ENCODE measurements around the gene FZD7.

DNA sequence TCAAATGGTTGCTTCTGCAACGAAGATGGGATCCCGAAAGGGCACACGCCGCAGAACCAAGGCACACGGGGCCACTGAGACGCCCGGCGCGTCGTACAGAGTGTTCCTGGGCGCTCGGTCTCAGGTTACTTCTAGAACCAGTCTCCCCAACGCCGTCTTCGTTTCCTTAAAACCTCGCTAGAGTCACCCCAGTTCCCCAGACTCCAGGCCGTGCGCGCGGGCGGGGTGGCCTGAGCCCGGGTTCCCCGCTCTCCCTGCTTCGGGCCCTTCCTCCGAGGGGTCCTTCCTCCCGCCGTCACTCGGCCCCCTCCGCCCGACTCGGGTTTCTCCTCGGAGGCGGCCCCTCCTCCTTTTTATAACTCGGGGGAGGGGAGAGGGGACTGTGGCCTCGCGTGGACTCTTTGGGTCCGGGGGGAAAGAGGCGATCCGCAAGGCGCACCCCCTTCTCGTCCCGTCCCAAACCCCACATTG lies 774 bp upstream of the FZD7 start:
- TF ChIP-seq CEBPB (IDR thresholded peaks at IDR 0.05; ENCODE audit: borderline replicate concordance in 1 of 2, low read depth in 2 of 2, low read length in 2 of 2): no peak
- no peak for TF ChIP-seq ATF7 (IDR thresholded peaks at IDR 0.05; ENCODE audit: low read depth)
- TF ChIP-seq, protein P1, sequence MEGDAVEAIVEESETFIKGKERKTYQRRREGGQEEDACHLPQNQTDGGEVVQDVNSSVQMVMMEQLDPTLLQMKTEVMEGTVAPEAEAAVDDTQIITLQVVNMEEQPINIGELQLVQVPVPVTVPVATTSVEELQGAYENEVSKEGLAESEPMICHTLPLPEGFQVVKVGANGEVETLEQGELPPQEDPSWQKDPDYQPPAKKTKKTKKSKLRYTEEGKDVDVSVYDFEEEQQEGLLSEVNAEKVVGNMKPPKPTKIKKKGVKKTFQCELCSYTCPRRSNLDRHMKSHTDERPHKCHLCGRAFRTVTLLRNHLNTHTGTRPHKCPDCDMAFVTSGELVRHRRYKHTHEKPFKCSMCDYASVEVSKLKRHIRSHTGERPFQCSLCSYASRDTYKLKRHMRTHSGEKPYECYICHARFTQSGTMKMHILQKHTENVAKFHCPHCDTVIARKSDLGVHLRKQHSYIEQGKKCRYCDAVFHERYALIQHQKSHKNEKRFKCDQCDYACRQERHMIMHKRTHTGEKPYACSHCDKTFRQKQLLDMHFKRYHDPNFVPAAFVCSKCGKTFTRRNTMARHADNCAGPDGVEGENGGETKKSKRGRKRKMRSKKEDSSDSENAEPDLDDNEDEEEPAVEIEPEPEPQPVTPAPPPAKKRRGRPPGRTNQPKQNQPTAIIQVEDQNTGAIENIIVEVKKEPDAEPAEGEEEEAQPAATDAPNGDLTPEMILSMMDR (IDR thresholded peaks at IDR 0.05 in 2 of 3, conservative IDR thresholded peaks at IDR 0.05 in 1 of 3; ENCODE audit: control insufficient read depth in 2 of 3, extremely low read depth in 1 of 3, insufficient read depth in 1 of 3, low read depth in 3 of 3, low read length in 3 of 3): no peak
- TF ChIP-seq SUZ12 (IDR thresholded peaks at IDR 0.05; ENCODE audit: unreplicated experiment): no peak
- no peak for TF ChIP-seq RCOR1 (conservative IDR thresholded peaks at IDR 0.05; ENCODE audit: low read depth, low read length)
- TF ChIP-seq, protein P2, sequence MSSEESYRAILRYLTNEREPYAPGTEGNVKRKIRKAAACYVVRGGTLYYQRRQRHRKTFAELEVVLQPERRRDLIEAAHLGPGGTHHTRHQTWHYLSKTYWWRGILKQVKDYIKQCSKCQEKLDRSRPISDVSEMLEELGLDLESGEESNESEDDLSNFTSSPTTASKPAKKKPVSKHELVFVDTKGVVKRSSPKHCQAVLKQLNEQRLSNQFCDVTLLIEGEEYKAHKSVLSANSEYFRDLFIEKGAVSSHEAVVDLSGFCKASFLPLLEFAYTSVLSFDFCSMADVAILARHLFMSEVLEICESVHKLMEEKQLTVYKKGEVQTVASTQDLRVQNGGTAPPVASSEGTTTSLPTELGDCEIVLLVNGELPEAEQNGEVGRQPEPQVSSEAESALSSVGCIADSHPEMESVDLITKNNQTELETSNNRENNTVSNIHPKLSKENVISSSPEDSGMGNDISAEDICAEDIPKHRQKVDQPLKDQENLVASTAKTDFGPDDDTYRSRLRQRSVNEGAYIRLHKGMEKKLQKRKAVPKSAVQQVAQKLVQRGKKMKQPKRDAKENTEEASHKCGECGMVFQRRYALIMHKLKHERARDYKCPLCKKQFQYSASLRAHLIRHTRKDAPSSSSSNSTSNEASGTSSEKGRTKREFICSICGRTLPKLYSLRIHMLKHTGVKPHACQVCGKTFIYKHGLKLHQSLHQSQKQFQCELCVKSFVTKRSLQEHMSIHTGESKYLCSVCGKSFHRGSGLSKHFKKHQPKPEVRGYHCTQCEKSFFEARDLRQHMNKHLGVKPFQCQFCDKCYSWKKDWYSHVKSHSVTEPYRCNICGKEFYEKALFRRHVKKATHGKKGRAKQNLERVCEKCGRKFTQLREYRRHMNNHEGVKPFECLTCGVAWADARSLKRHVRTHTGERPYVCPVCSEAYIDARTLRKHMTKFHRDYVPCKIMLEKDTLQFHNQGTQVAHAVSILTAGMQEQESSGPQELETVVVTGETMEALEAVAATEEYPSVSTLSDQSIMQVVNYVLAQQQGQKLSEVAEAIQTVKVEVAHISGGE (CRISPR knock-in tag; IDR thresholded peaks at IDR 0.05): no peak
- no peak for TF ChIP-seq CBX3 (IDR thresholded peaks at IDR 0.05; ENCODE audit: borderline replicate concordance, low read depth)

Measured in GM12878 (cell line).